GM19240 (cell line): ENCODE measurements around the gene PLXNA4.
"Not testable (repeated sequence)": the region's sequence is repeated elsewhere in the genome, so short reads cannot be mapped to it uniquely, and the experiment has no call there.

ENCODE experiments used
- DNase-seq: peaks from one replicate; pipeline ENCODE4 v3.0.0; 2011; ENCODE audit warnings: low spot score; ENCODE audit not compliant: insufficient read length

Gene PLXNA4

GRCh38 chr7:132393789-132394261 lies 182.4 kb downstream of the PLXNA4 start:
- DNase-seq = no peak

- DNase-seq = no peak
Observed at GRCh38 chr7:132392713-132393112, 183.6 kb downstream of the PLXNA4 start.

GRCh38 chr7:132390705-132391104 lies 185.6 kb downstream of the PLXNA4 start:
- DNase-seq = no peak

- not testable (repeated sequence) for DNase-seq
Observed at GRCh38 chr7:132390049-132390448, 186.2 kb downstream of the PLXNA4 start.

- no peak for DNase-seq
Observed at GRCh38 chr7:132388688-132389087, 187.6 kb downstream of the PLXNA4 start.

- no peak for DNase-seq
Observed at GRCh38 chr7:132387596-132387995, 188.7 kb downstream of the PLXNA4 start.

- no peak for DNase-seq
Observed at GRCh38 chr7:132386201-132386681, 190.0 kb downstream of the PLXNA4 start.

- no peak for DNase-seq
Observed at GRCh38 chr7:132383962-132384361, 192.3 kb downstream of the PLXNA4 start.

GRCh38 chr7:132381742-132382472 lies 194.4 kb downstream of the PLXNA4 start:
- DNase-seq = no peak

- DNase-seq = no peak
Observed at GRCh38 chr7:132380059-132380458, 196.2 kb downstream of the PLXNA4 start.

GRCh38 chr7:132379292-132379691 lies 197.0 kb downstream of the PLXNA4 start:
- DNase-seq = no peak

GRCh38 chr7:132377703-132378584 lies 198.3 kb downstream of the PLXNA4 start:
- no peak for DNase-seq

- no peak for DNase-seq
Observed at GRCh38 chr7:132377015-132377414, 199.3 kb downstream of the PLXNA4 start.

GRCh38 chr7:132376361-132377013 lies 199.8 kb downstream of the PLXNA4 start:
- no peak for DNase-seq

GRCh38 chr7:132373879-132374278 lies 202.4 kb downstream of the PLXNA4 start:
- DNase-seq = no peak

GRCh38 chr7:132373041-132373440 lies 203.2 kb downstream of the PLXNA4 start:
- DNase-seq = no peak

- DNase-seq = no peak
Observed at GRCh38 chr7:132371948-132372347, 204.3 kb downstream of the PLXNA4 start.

GRCh38 chr7:132368246-132368900 lies 207.9 kb downstream of the PLXNA4 start:
- no peak for DNase-seq

- no peak for DNase-seq
Observed at GRCh38 chr7:132367795-132368194, 208.5 kb downstream of the PLXNA4 start.

GRCh38 chr7:132367004-132367403 lies 209.3 kb downstream of the PLXNA4 start:
- DNase-seq = no peak

- no peak for DNase-seq
Observed at GRCh38 chr7:132364226-132364625, 212.0 kb downstream of the PLXNA4 start.
